Measurements from ENCODE around the gene PFDN6.

The PFDN6 gene

GRCh38 chr6:33296797-33297405 lies 7.5 kb downstream of the PFDN6 start:
- no peak for DNase-seq

GRCh38 chr6:33297406-33297955 lies 8.1 kb downstream of the PFDN6 start:
- DNase-seq = no peak

GRCh38 chr6:33297956-33298772 lies 8.8 kb downstream of the PFDN6 start:
- DNase-seq = no peak

- DNase-seq = no peak
Measured at GRCh38 chr6:33298773-33299236, 9.4 kb downstream of the PFDN6 start, which contains the start of gene RGL2. TSS of gene RGL2 (minus strand) at chr6:33298942. CDS start at chr6:33298610, 332 bp downstream.

GRCh38 chr6:33299237-33299944 lies 10.0 kb downstream of the PFDN6 start:
- peak; percentile 88 for DNase-seq

GRCh38 chr6:33301877-33302276 lies 12.5 kb downstream of the PFDN6 start:
- no peak for DNase-seq

- DNase-seq = no peak
Measured at GRCh38 chr6:33304216-33304615, 14.8 kb downstream of the PFDN6 start.

GRCh38 chr6:33305052-33305451 lies 15.7 kb downstream of the PFDN6 start:
- no peak for DNase-seq

- DNase-seq = no peak
Measured at GRCh38 chr6:33306356-33306755, 17.0 kb downstream of the PFDN6 start.

- DNase-seq = peak; percentile 89
Measured at GRCh38 chr6:33312361-33313104, 23.1 kb downstream of the PFDN6 start.

GRCh38 chr6:33313105-33313708 lies 23.8 kb downstream of the PFDN6 start:
- DNase-seq = peak; percentile 54

- peak; percentile 68 for DNase-seq
Measured at GRCh38 chr6:33313709-33314514, 24.5 kb downstream of the PFDN6 start, which contains the start of gene TAPBP. TSS of gene TAPBP (minus strand) at chr6:33314078. CDS start at chr6:33314041, 37 bp downstream.

- peak; percentile 89 for DNase-seq
Measured at GRCh38 chr6:33314515-33314942, 25.1 kb downstream of the PFDN6 start.

GRCh38 chr6:33314943-33315792 lies 25.8 kb downstream of the PFDN6 start:
- DNase-seq = peak; percentile 67

- no peak for DNase-seq
Measured at GRCh38 chr6:33315793-33316602, 26.6 kb downstream of the PFDN6 start.

- DNase-seq = no peak
Measured at GRCh38 chr6:33316603-33317418, 27.4 kb downstream of the PFDN6 start.

- no peak for DNase-seq
Measured at GRCh38 chr6:33317419-33317668, 27.9 kb downstream of the PFDN6 start.

- DNase-seq = peak; percentile 96
Measured at GRCh38 chr6:33317669-33318425, 28.4 kb downstream of the PFDN6 start, which contains the start of gene ZBTB22. TSS of gene ZBTB22 (minus strand) at chr6:33317744. CDS start at chr6:33316916, 828 bp downstream.
